Islet of Langerhans (tissue), 1 donor: ENCODE results near the gene DESI2.

ENCODE experiments used
- FAIRE-seq: peaks from one replicate; lab custom pipeline; 2011; peaks lifted over from hg19 to GRCh38; lab: Jason Lieb, UNC

DESI2 gene

DNA sequence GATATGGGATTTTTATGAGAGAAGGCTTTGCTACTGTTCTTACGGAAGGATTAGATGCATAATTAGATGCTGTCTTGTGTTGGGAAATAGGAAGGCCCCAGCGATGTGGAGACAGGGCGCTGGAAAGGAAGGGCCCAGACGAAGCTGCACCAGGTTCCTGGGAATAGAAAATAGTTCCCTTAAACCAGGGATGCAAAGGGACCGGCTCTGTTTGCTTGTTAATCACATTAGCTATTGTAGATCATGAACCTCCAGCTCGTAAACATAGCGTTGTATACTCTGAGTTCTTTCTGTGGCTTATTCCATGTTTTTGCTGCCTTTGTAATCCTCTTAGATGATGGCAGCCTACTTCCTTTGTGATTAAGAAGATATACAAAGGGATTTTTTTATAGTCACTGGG lies 102.7 kb downstream of the DESI2 start:
- FAIRE-seq, result no peak

DNA sequence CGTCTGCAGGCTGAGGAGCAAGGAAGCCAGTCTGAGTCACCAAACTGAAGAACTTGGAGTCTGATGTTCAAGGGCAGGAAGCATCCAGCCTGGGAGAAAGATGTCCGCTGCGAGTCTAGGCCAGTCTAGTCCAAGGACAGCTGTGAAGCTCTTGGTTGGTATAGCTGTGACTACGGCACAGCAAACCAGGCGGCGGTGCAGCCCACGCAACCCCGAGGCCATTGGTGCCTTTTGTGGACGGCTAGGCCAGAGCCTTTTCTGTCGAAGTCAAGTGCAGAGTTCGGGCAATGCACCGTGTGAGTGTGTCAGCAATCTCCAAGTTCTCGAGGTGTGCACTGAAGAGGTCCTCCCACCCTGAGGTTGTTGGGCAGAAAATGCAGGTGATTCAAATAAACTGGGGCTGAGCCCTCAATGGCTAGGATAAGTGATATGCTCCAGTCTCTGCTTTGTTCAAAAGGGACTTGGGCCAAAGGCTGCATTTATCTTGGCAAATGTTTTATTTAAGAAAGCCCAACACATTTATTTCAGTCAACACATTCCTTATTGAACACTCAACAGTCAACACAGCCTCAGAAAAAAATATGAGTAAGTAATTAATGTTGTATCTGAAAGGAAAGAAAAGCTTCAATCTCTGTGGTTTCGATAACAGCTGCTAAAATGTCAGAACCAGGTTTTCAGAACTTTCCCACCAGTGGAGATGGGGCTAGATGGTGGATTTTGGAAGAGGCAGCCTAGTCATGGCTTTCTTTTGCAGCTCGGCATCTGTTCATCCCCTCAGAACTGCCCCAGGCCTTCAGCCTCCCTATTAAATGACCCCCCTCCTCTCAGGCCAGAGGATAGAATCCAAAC lies 104.4 kb downstream of the DESI2 start:
- FAIRE-seq, result no peak
